ENCODE results near the gene SPARCL1. TPM values are rescaled to one million over a fixed set of nuclear protein-coding genes. Genes with fewer than 3 reads are reported as not detected.

SPARCL1 gene
- polyA plus RNA-seq, 3 donors, result not detected

DNA sequence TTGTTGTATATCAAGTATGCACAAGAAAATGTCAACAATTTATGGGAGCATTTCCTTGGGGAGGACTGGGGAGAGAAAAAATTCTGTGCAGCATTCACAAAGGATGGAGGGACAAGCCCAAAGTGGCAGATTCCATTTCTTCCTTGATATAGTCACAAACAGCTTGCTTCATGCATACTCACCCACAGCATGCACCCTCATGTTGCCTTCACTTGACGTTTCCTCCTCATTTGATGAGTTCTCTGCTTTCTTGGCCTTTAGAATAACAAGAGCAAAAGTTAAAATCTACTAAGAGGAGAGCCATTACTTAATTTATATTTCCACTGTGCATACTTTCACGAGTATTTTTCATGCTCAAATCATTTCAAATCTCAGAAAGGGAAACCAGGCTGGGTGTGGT is 37.7 kb downstream of the SPARCL1 start:
- Histone ChIP-seq H3K4me3 (replicated peaks in 1 of 3; ENCODE audit: low read depth in 2 of 3, low read length in 3 of 3) (no peak overlapping the region), H3K36me3 (replicated peaks in 1 of 2; ENCODE audit: control insufficient read depth in 1 of 2, insufficient read depth in 2 of 2, low read length in 2 of 2) (no peaks in the 10 kb centered on the region), H3K27me3 (ENCODE audit: control insufficient read depth in 2 of 2, insufficient read depth in 2 of 2, low read length in 2 of 2) (no peaks in the 10 kb centered on the region), H3K4me2 (replicated peaks; ENCODE audit: extremely low read depth, low read length, poor library complexity, severe bottlenecking) (no peak overlapping the region), H3K9me3 (replicated peaks in 1 of 2; ENCODE audit: control insufficient read depth in 1 of 2, insufficient read depth in 1 of 2, low read length in 2 of 2) (peaks cover 0 to 14% of the 10 kb centered on the region in 2 donors), H2AFZ (ENCODE audit: insufficient read depth, low read depth, low read length, poor library complexity, severe bottlenecking) (no peak overlapping the region), H3K4me1 (ENCODE audit: control insufficient read depth in 1 of 2, insufficient read depth in 2 of 2, low read length in 2 of 2) (no peaks in the 10 kb centered on the region), H3K27ac (ENCODE audit: low read depth in 1 of 2, low read length in 2 of 2) (no peak overlapping the region), H4K20me1 (ENCODE audit: insufficient read depth, low read length) (no peaks in the 10 kb centered on the region), H3K79me2 (ENCODE audit: insufficient read depth, low read length) (no peaks in the 10 kb centered on the region), H3K9ac (ENCODE audit: insufficient read depth, low read length, poor library complexity, severe bottlenecking) (no peak overlapping the region)
- peaks cover 0 to 3% (median 0%) of the 10 kb centered on the region in 3 donors for H3K27me3 Mint-ChIP-seq (ENCODE audit: low read depth in 3 of 3)
- no peak overlapping the region for H3K4me3 Mint-ChIP-seq
- intact Hi-C loops (cut with micrococcal nuclease), result no loop called here
- H3K4me1 Mint-ChIP-seq, result peaks cover 2% of the 10 kb centered on the region
- peaks cover 5 to 14% (median 10%) of the 10 kb centered on the region in 7 donors for H3K9me3 Mint-ChIP-seq
- no peak for TF ChIP-seq CTCF (IDR thresholded peaks at IDR 0.05)
- no peak for DNase-seq
- H3K27ac Mint-ChIP-seq, result no peak overlapping the region
- no CpG with 5 or more reads among the region's 2 CpGs for WGBS (ENCODE audit: insufficient coverage)
- H3K36me3 Mint-ChIP-seq, result no peaks in the 10 kb centered on the region

- no peaks in the 10 kb centered on the region for H4K20me1 ChIP-seq (ENCODE audit: insufficient read depth, low read length)
- H3K9ac ChIP-seq (ENCODE audit: insufficient read depth, low read length, poor library complexity, severe bottlenecking), result no peak overlapping the region
- intact Hi-C loops (cut with micrococcal nuclease), result no loop called here
- H3K4me1 Mint-ChIP-seq, result peaks cover 2% of the 10 kb centered on the region
- no peak overlapping the region for H3K27ac ChIP-seq (ENCODE audit: low read depth in 1 of 2, low read length in 2 of 2)
- no peaks in the 10 kb centered on the region for H3K36me3 ChIP-seq (replicated peaks in 1 of 2; ENCODE audit: control insufficient read depth in 1 of 2, insufficient read depth in 2 of 2, low read length in 2 of 2)
- no peak for TF ChIP-seq CTCF (IDR thresholded peaks at IDR 0.05)
- no peak overlapping the region for H2AFZ ChIP-seq (ENCODE audit: insufficient read depth, low read depth, low read length, poor library complexity, severe bottlenecking)
- peaks cover 0 to 14% of the 10 kb centered on the region in 2 donors for H3K9me3 ChIP-seq (replicated peaks in 1 of 2; ENCODE audit: control insufficient read depth in 1 of 2, insufficient read depth in 1 of 2, low read length in 2 of 2)
- WGBS (ENCODE audit: insufficient coverage), result 33% methylated on average over 1 of the region's 1 CpG
- no peak for DNase-seq
- no peaks in the 10 kb centered on the region for H3K27me3 ChIP-seq (ENCODE audit: control insufficient read depth in 2 of 2, insufficient read depth in 2 of 2, low read length in 2 of 2)
- H3K9me3 Mint-ChIP-seq, result peaks cover 4 to 19% (median 12%) of the 10 kb centered on the region in 7 donors
- no peak overlapping the region for H3K4me3 ChIP-seq (replicated peaks in 1 of 3; ENCODE audit: low read depth in 2 of 3, low read length in 3 of 3)
- no peak overlapping the region for H3K4me3 Mint-ChIP-seq
- H3K27ac Mint-ChIP-seq, result no peak overlapping the region
- H3K79me2 ChIP-seq (ENCODE audit: insufficient read depth, low read length), result no peaks in the 10 kb centered on the region
- H3K4me1 ChIP-seq (ENCODE audit: control insufficient read depth in 1 of 2, insufficient read depth in 2 of 2, low read length in 2 of 2), result no peaks in the 10 kb centered on the region
- H3K4me2 ChIP-seq (replicated peaks; ENCODE audit: extremely low read depth, low read length, poor library complexity, severe bottlenecking), result no peak overlapping the region
- peaks cover 0 to 3% (median 0%) of the 10 kb centered on the region in 3 donors for H3K27me3 Mint-ChIP-seq (ENCODE audit: low read depth in 3 of 3)
- no peaks in the 10 kb centered on the region for H3K36me3 Mint-ChIP-seq
Observed at GRCh38 chr4:87490664-87491369, 38.4 kb downstream of the SPARCL1 start.

All from CD14-positive monocyte (primary cell).